Measurements from ENCODE around the gene BTBD18.
"Not testable (repeated sequence)": the region's sequence is repeated elsewhere in the genome, so short reads cannot be mapped to it uniquely, and the experiment has no call there.

The BTBD18 gene

GRCh38 chr11:57727185-57727584, 24.4 kb downstream of the BTBD18 start:
- DNase-seq = no peak

GRCh38 chr11:57716726-57717125, 34.9 kb downstream of the BTBD18 start:
- not testable (repeated sequence) for DNase-seq

- DNase-seq = no peak
Observed at GRCh38 chr11:57713835-57714234, 37.8 kb downstream of the BTBD18 start.

- peak; percentile 53 to 100 (median 95) for DNase-seq
Observed at GRCh38 chr11:57712256-57713150, 39.1 kb downstream of the BTBD18 start, which contains the start of gene TMX2. Gene TMX2 (plus strand): TSS chr11:57712593. CDS start chr11:57712619, 26 bp downstream.

GRCh38 chr11:57711414-57712255, 40.0 kb downstream of the BTBD18 start, which contains the start of gene MED19:
Gene MED19 (minus strand): TSS chr11:57712215. CDS start chr11:57712179, 36 bp downstream.
- DNase-seq = peak in 4 of 14 donors; percentile 27 to 93 (median 70)

GRCh38 chr11:57709802-57710367, 41.7 kb downstream of the BTBD18 start:
- DNase-seq = no peak

GRCh38 chr11:57705432-57705831, 46.2 kb downstream of the BTBD18 start:
- DNase-seq = not testable (repeated sequence)

GRCh38 chr11:57704932-57705331, 46.7 kb downstream of the BTBD18 start:
- no peak for DNase-seq

- DNase-seq = no peak
Observed at GRCh38 chr11:57703341-57703740, 48.3 kb downstream of the BTBD18 start.

- no peak for DNase-seq
Observed at GRCh38 chr11:57700425-57700824, 51.2 kb downstream of the BTBD18 start.

GRCh38 chr11:57699813-57700212, 51.8 kb downstream of the BTBD18 start:
- DNase-seq = no peak

- no peak for DNase-seq
Observed at GRCh38 chr11:57698843-57699365, 52.7 kb downstream of the BTBD18 start.
